AG04449 (cell line): Measurements from ENCODE around the gene FOXP1.

Source experiments
- CTCF ChIA-PET: fragments of 350-600 bp; formaldehyde crosslinking; extraction: SDS; loops from one replicate; lab custom pipeline; 2021; ENCODE audit warnings: antibody characterized with exemption; lab: Yijun Ruan, JAX
- POLR2A ChIA-PET: fragments of 400-600, 350-600 bp; formaldehyde crosslinking; extraction: SDS; loops from one replicate; lab custom pipeline; 2020; ENCODE audit warnings: antibody characterized with exemption, inconsistent platforms; lab: Yijun Ruan, JAX
- DNase-seq: peaks from one replicate; pipeline ENCODE4 v3.0.0-alpha.2; 2010; ENCODE audit warnings: low read depth, low spot score
- H3K4me3 ChIP-seq: 2 replicates; pipeline ENCODE4 v1.5.1; 2011; ENCODE audit warnings: low read depth, mild to moderate bottlenecking, control low read depth, low read length
- CTCF ChIP-seq: IDR thresholded peaks from one replicate; pipeline ENCODE4 v1.5.1; 2011; ENCODE audit warnings: mild to moderate bottlenecking, moderate library complexity, low read length, control low read depth, inconsistent platforms; ENCODE audit not compliant: insufficient read depth; ENCODE audit errors: missing control alignments

FOXP1 gene

GRCh38 chr3:71241246-71241901, 342.2 kb downstream of the FOXP1 start:
- H3K4me3 ChIP-seq = no peak overlapping the region
- POLR2A ChIA-PET = no interaction called here
- TF ChIP-seq CTCF = no peak
- DNase-seq = no peak
- CTCF ChIA-PET = interaction anchor here (1.1 kb wide), 1 partner anchor 9 kb away, joined by 4 read pairs; no protein-coding TSS in a partner anchor

- DNase-seq = no peak
- ChIA-PET CTCF (no interaction called here), POLR2A (no interaction called here)
- H3K4me3 ChIP-seq = no peak overlapping the region
- no peak for TF ChIP-seq CTCF
Measured at GRCh38 chr3:71240034-71240433, 343.5 kb downstream of the FOXP1 start.

- TF ChIP-seq CTCF = no peak
- ChIA-PET POLR2A (no interaction called here), CTCF (no interaction called here)
- no peak overlapping the region for H3K4me3 ChIP-seq
- DNase-seq = no peak
Measured at GRCh38 chr3:71238355-71238757, 345.2 kb downstream of the FOXP1 start.

- POLR2A ChIA-PET = no interaction called here
- no peak overlapping the region for H3K4me3 ChIP-seq
- CTCF ChIA-PET = no interaction called here
- no peak for TF ChIP-seq CTCF
- no peak for DNase-seq
Measured at GRCh38 chr3:71237672-71238071, 345.9 kb downstream of the FOXP1 start.

- ChIA-PET POLR2A (no interaction called here), CTCF (no interaction called here)
- H3K4me3 ChIP-seq = no peak overlapping the region
- no peak for TF ChIP-seq CTCF
- DNase-seq = no peak
Measured at GRCh38 chr3:71235846-71236245, 347.7 kb downstream of the FOXP1 start.

GRCh38 chr3:71232895-71233294, 350.6 kb downstream of the FOXP1 start:
- POLR2A ChIA-PET = no interaction called here

More at GRCh38 chr3:71232895-71233294, 350.6 kb downstream of the FOXP1 start:
- TF ChIP-seq CTCF = no peak
- H3K4me3 ChIP-seq = no peak overlapping the region
- DNase-seq = no peak
- CTCF ChIA-PET = interaction anchor here (0.7 to 1.4 kb wide), 5 partner anchors 8 to 300 kb away, joined by 3 to 4 read pairs (median 3); no protein-coding TSS in a partner anchor
